Erythroblast (primary cell): ENCODE data around the gene PRH2.

Experiments
- GATA1 ChIP-seq: IDR thresholded peaks from 2 replicates; pipeline ENCODE4 v1.6.1; 2011; ENCODE audit warnings: low read depth, mild to moderate bottlenecking, control low read depth, low read length, moderate library complexity
- POLR2A ChIP-seq: IDR thresholded peaks from 2 replicates; pipeline ENCODE4 v1.6.1; 2011; ENCODE audit warnings: mild to moderate bottlenecking, low read length

DNA sequence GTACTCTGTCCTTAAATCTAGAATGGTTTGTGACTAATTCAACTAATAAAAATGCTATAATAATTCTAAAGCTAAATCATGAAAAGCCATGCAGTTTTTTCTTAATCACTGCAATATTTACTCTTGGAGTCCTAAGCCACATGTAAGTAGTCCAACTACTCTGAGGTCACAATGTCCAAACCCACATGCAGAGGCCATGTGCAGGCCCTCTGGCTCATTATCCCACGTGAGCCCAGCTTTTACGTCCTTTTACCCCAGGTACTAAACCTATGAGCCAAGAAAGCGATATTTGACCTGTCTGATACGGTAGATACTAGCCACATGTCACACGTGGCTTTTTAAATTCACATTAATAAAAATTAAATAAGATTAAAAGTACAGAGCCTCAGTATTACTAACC, 32.2 kb upstream of the PRH2 start:
- TF ChIP-seq POLR2A, result no peak
- TF ChIP-seq GATA1, result no peak
